Measurements from ENCODE around the gene VPS51. TPM values are rescaled to one million over a fixed set of nuclear protein-coding genes. Genes with fewer than 3 reads are reported as not detected.

VPS51 gene
- polyA plus RNA-seq, 1 donor (not counting 4 experiments of a cell fraction or from before 2014, with no cell fraction given), result 43.1 TPM

DNA sequence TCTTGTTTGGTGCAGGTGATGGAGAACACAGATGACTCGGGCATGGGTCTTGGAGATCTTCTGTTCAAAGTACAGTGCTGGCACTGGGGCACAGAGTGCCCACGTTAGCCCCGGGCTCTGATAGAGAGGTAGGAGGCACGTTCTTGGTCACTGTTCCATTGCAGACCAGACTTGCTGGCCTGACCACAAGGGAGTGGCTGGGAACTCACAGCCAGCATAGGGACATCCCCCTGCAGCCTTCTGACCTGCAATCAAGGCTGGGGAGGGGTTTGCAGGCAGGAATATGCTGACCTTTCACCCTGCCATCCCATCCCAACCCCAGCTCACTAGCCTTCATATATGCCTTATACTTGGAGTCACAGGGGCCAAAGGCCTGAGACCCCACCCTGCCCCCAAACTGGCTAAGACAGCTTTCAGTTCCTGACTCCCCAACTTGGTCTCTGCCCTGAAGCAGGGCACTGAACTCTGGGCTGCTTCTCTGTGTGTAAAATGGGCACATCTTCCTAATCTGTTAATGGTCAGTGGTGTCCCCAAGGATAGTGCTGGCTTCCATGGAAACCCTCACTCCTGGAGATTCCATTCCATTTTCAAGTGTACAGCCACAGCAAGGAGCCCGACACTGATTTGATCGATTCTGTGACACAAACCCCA lies 30.7 kb downstream of the VPS51 start:
- DNase-seq (ENCODE audit: low read depth, low spot score) (no peak), FAIRE-seq (no peak)
- Histone ChIP-seq H3K9me3 (ENCODE audit: control insufficient read depth, low read depth, low read length) (no peaks in the 10 kb centered on the region), H3K4me3 (ENCODE audit: control insufficient read depth in 2 of 3, extremely low read depth in 1 of 3, insufficient read depth in 2 of 3, low read depth in 1 of 3, low read length in 3 of 3) (no peak overlapping the region), H3K79me2 (ENCODE audit: control insufficient read depth, insufficient read depth, low read length) (peaks cover 30% of the 10 kb centered on the region), H2AFZ (ENCODE audit: control insufficient read depth, low read length) (no peak overlapping the region), H4K20me1 (ENCODE audit: control insufficient read depth, extremely low read depth, insufficient read depth, low read length) (no peaks in the 10 kb centered on the region), H3K4me1 (ENCODE audit: control insufficient read depth, extremely low read depth, insufficient read depth, low read length) (peaks cover 4% of the 10 kb centered on the region), H3K4me2 (ENCODE audit: control insufficient read depth, extremely low read depth, insufficient read depth, low read depth, low read length) (no peak overlapping the region), H3K36me3 (ENCODE audit: control insufficient read depth in 2 of 2, extremely low read depth in 1 of 2, insufficient read depth in 2 of 2, low read length in 2 of 2) (peaks cover 39 to 40% of the 10 kb centered on the region in 2 experiments), H3K9ac (ENCODE audit: control insufficient read depth, extremely low read depth, insufficient read depth, low read length) (no peak overlapping the region), H3K27ac (ENCODE audit: control insufficient read depth, insufficient read depth, low read length) (no peak overlapping the region), H3K27me3 (ENCODE audit: control insufficient read depth, extremely low read depth, insufficient read depth, low read length) (no peaks in the 10 kb centered on the region), H3K9me1 (ENCODE audit: control insufficient read depth, extremely low read depth, insufficient read depth, low read length) (no peaks in the 10 kb centered on the region)
- dilution Hi-C loops (cut with MboI; ENCODE audit: extremely low pct_ligation_motif_present, low sequenced_read_pairs), result no loop called here
- no peak for TF ChIP-seq EZH2 (IDR thresholded peaks at IDR 0.05; ENCODE audit: low read length)
- TF ChIP-seq, protein P1, sequence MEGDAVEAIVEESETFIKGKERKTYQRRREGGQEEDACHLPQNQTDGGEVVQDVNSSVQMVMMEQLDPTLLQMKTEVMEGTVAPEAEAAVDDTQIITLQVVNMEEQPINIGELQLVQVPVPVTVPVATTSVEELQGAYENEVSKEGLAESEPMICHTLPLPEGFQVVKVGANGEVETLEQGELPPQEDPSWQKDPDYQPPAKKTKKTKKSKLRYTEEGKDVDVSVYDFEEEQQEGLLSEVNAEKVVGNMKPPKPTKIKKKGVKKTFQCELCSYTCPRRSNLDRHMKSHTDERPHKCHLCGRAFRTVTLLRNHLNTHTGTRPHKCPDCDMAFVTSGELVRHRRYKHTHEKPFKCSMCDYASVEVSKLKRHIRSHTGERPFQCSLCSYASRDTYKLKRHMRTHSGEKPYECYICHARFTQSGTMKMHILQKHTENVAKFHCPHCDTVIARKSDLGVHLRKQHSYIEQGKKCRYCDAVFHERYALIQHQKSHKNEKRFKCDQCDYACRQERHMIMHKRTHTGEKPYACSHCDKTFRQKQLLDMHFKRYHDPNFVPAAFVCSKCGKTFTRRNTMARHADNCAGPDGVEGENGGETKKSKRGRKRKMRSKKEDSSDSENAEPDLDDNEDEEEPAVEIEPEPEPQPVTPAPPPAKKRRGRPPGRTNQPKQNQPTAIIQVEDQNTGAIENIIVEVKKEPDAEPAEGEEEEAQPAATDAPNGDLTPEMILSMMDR (optimal IDR thresholded peaks at IDR 0.05 in 1 of 3, IDR thresholded peaks at IDR 0.05 in 1 of 3, conservative IDR thresholded peaks at IDR 0.05 in 1 of 3; ENCODE audit: extremely low read depth in 1 of 3, insufficient read depth in 2 of 3, low read length in 3 of 3), result no peak

DNA sequence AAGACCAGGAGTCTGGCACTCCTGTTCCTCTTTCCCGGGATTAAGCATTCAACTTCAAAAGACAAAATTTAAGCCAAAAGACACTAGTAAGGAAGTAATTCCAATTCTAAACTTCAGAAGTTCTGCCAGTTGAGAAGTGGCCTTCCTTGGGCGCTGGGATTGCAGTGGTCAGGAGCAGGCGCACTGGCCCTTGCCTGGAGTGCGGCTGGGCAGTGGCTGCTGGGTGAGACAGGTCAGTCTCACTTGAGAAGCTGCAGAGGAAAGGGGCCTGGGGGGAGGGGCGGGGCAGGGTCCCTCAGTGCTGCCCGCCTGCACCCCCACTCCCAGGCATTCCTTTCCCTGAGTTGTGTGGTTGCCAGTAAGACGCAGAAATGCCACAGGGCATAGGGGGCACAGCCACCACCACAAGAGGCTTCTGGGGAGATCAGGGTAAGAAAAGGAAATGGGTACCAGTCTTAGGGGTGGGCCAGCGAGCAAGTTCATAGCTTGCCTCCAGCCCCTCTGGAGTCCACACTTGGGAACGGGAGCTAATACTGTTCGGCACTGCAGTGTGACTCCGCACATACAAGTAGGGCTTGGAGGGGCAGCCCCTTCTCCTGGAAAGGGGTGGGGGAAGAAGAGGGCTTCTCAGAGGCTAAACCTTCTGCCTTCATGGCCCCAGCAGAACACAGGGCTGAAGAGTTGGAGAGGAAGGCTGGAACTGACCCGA lies 31.6 kb downstream of the VPS51 start:
- Histone ChIP-seq H3K4me2 (ENCODE audit: control insufficient read depth, extremely low read depth, insufficient read depth, low read depth, low read length) (no peak overlapping the region), H2AFZ (ENCODE audit: control insufficient read depth, low read length) (no peak overlapping the region), H3K27ac (ENCODE audit: control insufficient read depth, insufficient read depth, low read length) (no peak overlapping the region), H3K4me3 (ENCODE audit: control insufficient read depth in 2 of 3, extremely low read depth in 1 of 3, insufficient read depth in 2 of 3, low read depth in 1 of 3, low read length in 3 of 3) (no peak overlapping the region), H3K9me3 (ENCODE audit: control insufficient read depth, low read depth, low read length) (no peaks in the 10 kb centered on the region), H3K4me1 (ENCODE audit: control insufficient read depth, extremely low read depth, insufficient read depth, low read length) (peaks cover 7% of the 10 kb centered on the region), H3K9ac (ENCODE audit: control insufficient read depth, extremely low read depth, insufficient read depth, low read length) (no peak overlapping the region), H4K20me1 (ENCODE audit: control insufficient read depth, extremely low read depth, insufficient read depth, low read length) (peaks cover 2% of the 10 kb centered on the region), H3K79me2 (ENCODE audit: control insufficient read depth, insufficient read depth, low read length) (peaks cover 34% of the 10 kb centered on the region), H3K9me1 (ENCODE audit: control insufficient read depth, extremely low read depth, insufficient read depth, low read length) (no peaks in the 10 kb centered on the region), H3K27me3 (ENCODE audit: control insufficient read depth, extremely low read depth, insufficient read depth, low read length) (no peaks in the 10 kb centered on the region), H3K36me3 (ENCODE audit: control insufficient read depth in 2 of 2, extremely low read depth in 1 of 2, insufficient read depth in 2 of 2, low read length in 2 of 2) (peaks cover 46 to 47% of the 10 kb centered on the region in 2 experiments)
- FAIRE-seq (no peak), DNase-seq (ENCODE audit: low read depth, low spot score) (no peak)
- TF ChIP-seq, protein P1 (optimal IDR thresholded peaks at IDR 0.05 in 1 of 3, IDR thresholded peaks at IDR 0.05 in 1 of 3, conservative IDR thresholded peaks at IDR 0.05 in 1 of 3; ENCODE audit: extremely low read depth in 1 of 3, insufficient read depth in 2 of 3, low read length in 3 of 3), result no peak
- TF ChIP-seq EZH2 (IDR thresholded peaks at IDR 0.05; ENCODE audit: low read length), result no peak
- dilution Hi-C loops (cut with MboI; ENCODE audit: extremely low pct_ligation_motif_present, low sequenced_read_pairs), result no loop called here
